ENCODE measurements around the gene VWA3A. TPM values are rescaled to one million over a fixed set of nuclear protein-coding genes. Genes with fewer than 3 reads are reported as not detected.
"Not testable (repeated sequence)": the region's sequence is repeated elsewhere in the genome, so short reads cannot be mapped to it uniquely, and the experiment has no call there.

VWA3A gene
- total RNA-seq, 1 donor from 2014 or later: 0.13 TPM

DNA sequence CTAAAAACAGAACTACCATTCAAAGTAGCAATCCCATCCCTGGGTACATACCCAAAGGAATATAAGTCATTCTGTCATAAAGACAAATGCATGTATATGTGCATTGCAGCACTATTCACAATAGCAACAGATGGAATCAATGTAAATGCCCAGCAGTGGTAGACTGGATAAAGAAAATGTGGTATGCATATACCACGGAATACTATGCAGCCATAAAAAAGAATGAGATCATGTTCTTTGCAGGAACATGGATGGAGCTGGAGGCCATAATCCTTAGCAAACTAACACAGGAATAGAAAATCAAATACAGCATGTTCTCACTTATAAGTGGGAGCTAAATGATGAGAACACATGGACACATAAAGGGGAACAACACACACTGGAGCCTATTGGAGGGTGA, 36.2 kb downstream of the VWA3A start:
- DNase-seq (ENCODE audit: low read depth in 2 of 2): not testable (repeated sequence)

DNA sequence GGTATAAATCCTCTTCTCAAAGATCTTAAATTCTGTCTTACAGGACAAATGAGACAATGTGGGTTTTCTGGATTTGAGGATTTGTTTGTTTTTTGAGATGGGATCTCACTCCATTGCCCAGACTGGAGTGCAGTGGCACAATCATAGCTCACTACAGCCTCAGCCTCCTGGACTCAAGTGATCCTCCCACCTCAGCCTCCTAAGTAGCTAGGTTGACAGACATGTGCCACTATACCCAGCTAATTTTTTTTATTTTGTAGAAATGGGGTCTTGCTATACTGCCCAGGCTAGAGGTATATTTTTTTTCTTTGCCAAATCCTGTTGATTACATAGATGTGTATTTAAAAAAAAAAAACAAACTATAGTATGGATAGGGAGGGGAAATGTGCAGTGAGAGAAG, 38.2 kb downstream of the VWA3A start:
- DNase-seq (ENCODE audit: low read depth in 2 of 2): no peak

DNA sequence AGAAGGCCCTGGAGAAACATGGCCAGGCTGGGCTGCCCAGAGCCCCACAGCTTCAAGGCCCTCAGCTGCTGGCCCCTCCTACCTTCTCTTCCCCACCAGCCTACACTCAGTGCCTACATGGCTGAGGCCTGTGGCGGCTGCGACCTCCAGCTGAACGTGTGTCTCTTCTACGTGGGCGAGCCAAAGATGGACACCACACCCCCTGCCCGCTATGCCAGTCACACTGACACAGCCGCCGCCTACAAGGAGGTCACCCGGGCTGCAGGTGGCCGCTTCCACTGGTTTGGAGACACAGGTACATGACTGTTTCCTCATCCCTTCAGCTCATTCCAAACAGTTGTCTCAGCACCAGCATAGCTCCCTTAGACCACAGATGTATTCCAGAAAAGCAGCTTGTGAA, 40.5 kb downstream of the VWA3A start:
- no peak for DNase-seq (ENCODE audit: low read depth in 2 of 2)

- DNase-seq (ENCODE audit: low read depth in 2 of 2): no peak
These were observed 46.1 kb downstream of the VWA3A start for GRCh38 chr16:22138482-22138881.

DNA sequence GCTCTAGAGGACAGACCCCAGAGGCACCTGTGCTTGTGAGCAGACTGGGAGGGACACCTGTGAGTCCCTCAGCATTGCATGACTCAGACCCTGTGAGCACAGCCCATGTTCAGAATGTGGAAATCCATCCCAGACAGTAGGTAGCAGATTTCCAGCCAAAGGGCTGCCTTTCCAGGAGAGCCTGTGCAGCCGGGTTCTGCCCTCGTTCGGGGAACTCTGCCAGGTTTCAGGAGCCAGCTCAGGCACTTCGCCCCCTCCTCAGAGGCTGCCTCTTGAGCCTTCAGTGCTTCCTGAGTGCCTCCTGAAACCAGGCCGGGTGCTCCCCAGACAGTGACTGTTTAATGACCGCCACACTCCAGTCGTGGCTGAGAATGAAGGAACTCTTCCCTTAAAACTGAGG, 46.7 kb downstream of the VWA3A start:
- no peak for DNase-seq (ENCODE audit: low read depth in 2 of 2)

GRCh38 chr16:22139732-22140131, 47.4 kb downstream of the VWA3A start:
- no peak for DNase-seq (ENCODE audit: low read depth in 2 of 2)

DNA sequence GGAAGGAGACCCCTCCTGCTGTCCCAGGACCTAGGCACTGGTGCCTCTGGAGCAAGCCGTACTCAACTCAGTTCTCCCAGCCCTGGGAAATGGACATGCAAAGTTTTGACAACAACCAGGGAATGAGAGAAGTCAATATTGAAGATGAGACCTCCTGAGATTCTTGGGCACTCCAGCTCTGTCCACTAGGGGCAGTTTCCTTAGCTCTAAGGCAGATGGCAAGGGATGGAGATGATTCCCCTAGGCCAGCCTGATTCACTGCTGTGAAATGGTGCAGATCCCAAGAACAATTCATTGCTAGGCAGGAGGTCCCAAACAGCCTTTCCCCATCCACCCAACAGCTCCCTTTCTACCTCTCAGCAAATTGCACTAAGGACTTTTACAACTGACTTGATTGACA, 49.4 kb downstream of the VWA3A start:
- no peak for DNase-seq (ENCODE audit: low read depth in 2 of 2)

DNA sequence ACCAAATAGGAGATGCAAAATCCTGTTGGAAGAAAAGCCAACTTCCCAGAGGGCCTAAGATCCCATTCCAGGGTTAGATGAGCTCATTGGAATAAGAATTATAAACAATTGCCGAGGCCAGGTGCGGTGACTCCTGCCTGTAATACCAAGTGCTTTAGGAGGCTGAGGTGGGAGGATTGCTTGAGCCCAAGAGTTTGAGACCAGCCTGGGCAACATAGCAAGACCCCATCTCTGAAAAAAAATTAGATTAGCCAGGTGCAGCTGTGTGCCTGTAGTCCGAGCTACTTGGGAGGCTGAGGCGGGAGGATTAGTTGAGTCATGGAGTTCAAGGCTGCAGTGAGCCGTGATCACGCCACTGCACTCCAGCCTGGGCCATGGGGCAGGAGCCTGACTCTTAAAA, 52.2 kb downstream of the VWA3A start:
- DNase-seq (ENCODE audit: low read depth in 2 of 2): no peak

- no peak for DNase-seq (ENCODE audit: low read depth in 2 of 2)
These were observed 55.5 kb downstream of the VWA3A start for GRCh38 chr16:22147853-22148252.

DNA sequence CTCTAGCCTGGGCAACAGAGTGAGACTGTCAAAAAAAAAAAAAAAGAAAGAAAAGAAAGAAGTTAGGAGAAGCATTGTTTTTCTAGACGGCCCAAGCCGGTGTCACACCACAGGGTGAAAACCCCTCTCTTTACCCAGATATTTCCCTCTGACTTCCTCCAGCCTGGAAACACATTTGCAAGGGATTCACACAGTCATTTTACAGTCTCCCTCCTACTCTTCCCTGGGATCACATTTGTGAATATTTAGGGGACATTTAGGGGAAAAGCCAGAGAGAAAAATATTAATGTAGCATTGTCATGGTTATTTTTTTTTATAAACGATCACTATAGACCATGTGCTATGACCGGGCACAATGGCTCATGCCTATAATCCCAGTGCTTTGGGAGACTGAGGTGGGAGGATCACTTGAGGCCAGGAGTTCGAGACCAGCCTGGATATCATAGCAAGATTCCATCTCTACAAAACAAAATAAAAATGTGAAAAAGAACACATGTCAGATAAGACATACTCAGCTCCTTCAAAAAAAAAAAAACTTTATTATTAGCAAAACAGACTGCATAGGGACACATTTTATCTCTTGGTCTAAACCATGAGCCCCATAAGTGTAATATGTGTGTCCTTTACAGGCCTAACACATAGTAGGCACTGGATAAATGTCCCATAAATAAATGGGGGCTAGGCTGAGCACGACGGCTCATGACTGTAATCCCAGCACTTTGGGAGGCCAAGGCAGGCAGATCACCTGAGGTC, 59.1 kb downstream of the VWA3A start:
- DNase-seq (ENCODE audit: low read depth in 2 of 2): no peak

DNA sequence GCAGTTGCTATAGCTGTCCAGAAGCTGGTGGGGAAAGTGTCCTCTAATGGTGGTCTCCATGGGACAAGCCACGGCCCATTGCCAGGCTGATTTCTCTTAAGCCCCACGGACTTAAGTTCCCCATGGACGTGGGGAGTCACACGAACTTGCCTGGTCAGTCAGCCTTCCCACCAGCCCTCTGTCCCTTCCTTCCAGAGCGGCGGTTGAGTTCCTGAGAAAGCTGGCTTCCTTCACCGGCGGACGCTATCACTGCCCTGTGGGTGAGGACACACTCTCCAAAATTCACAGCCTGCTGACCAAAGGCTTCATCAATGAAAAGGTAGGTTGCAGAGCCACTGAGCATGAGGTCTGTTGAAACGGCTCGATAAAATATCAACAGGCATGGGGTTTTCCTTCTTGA, 60.0 kb downstream of the VWA3A start:
- DNase-seq (ENCODE audit: low read depth in 2 of 2): no peak

GRCh38 chr16:22153078-22153477, 60.7 kb downstream of the VWA3A start:
- DNase-seq (ENCODE audit: low read depth in 2 of 2): not testable (repeated sequence)

- DNase-seq (ENCODE audit: low read depth in 2 of 2): no peak
These were observed 69.1 kb downstream of the VWA3A start for GRCh38 chr16:22161401-22161800.

GRCh38 chr16:22161999-22162655, 69.8 kb downstream of the VWA3A start, which contains the start of gene SDR42E2:
SDR42E2 (plus strand) TSS chr16:22162506; CDS start chr16:22165583, 3,077 bp downstream.
- no peak for DNase-seq (ENCODE audit: low read depth in 2 of 2)

GRCh38 chr16:22162656-22163009, 70.3 kb downstream of the VWA3A start:
- no peak for DNase-seq (ENCODE audit: low read depth in 2 of 2)

- no peak for DNase-seq (ENCODE audit: low read depth in 2 of 2)
These were observed 71.5 kb downstream of the VWA3A start for GRCh38 chr16:22163806-22164205.

DNA sequence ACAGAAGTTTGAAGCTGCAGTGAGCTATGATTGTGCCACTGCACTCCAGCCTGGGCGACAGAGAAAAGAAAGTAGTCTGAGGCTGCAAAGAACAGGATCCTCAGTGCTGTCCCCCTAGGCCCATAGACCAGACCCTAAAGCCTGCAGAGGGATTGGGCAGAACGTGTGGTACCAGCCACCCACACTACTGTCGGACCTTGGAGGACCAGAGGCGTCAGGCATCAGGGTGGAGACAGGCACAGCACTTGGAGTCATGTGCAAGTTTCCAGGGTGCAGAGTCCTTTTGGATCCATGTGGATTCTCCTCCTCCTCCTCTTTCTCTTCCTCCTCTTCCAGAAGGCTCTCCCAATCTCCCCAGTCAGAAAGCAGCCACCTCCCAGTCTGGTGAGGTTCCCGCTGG, 72.1 kb downstream of the VWA3A start:
- no peak for DNase-seq (ENCODE audit: low read depth in 2 of 2)

DNA sequence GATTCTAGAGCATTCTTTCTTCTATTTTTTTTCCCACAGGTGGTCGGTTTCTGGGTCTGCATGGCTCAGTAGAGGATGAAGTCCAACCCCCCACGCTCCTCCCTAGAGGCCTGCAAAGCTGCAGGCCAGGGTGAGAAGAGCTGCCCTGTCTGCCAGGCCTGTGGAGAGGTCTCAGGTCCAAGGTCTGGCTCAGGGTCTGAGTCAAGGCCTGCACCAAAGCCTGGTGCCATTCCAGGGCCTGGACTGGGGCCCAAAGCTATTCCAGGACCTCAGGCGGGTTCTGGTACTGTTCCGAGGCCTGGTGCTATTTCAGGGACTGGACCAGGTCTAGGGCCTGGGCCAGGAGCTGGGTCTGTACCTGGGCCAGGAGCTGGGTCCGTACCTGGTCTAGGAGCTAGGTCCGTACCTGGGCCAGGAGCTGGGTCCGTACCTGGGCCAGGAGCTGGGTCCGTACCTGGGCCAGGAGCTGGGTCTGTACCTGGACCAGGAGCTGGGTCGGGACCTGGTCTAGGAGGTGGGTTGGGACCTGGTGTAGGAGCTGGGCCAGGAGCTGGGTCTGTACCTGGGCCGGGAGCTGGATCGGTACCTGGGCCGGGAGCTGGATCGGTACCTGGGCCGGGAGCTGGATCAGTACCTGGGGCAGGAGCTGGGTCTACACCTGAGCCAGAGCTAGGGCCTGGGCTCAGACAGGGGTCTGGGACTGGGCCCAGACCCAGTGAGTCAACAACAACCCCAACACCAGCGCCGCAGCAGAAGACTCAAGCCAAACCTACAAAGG, 73.4 kb downstream of the VWA3A start:
- no peak for DNase-seq (ENCODE audit: low read depth in 2 of 2)

DNA sequence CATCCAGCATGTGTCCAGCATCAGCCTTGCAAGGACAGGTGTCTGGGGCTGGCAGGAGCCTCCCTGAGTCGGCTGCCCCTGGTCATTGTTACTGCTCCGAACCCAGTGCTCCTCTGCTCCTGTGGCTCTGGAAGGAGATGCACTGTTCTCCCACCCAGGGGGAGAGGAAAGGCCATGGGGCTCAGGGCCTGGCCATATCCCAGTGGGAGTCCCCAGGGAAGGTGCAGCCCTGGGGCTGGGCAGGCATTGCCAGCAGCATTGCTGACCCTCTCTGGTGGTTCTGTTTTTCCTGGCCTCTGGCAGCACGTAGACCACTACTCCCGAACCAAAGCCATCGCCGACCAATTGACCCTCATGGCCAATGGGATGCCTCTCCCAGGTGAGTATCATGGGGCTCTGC, 79.6 kb downstream of the VWA3A start:
- DNase-seq (ENCODE audit: low read depth in 2 of 2): no peak

GRCh38 chr16:22172642-22173041, 80.3 kb downstream of the VWA3A start:
- not testable (repeated sequence) for DNase-seq (ENCODE audit: low read depth in 2 of 2)

- DNase-seq (ENCODE audit: low read depth in 2 of 2): peak in 1 of 2 donors; percentile 12
These were observed 82.3 kb downstream of the VWA3A start for GRCh38 chr16:22174642-22175041.
